Measurements from ENCODE around the gene ADGRE2.
"Not testable (repeated sequence)": the region's sequence is repeated elsewhere in the genome, so short reads cannot be mapped to it uniquely, and the experiment has no call there.

ADGRE2 gene

GRCh38 chr19:14804765-14805164 lies 26.4 kb upstream of the ADGRE2 start:
- DNase-seq (ENCODE audit: low spot score), result no peak
- TF ChIP-seq CTCF (IDR thresholded peaks at IDR 0.05; ENCODE audit: extremely low read depth, missing control alignments), result no peak

DNA sequence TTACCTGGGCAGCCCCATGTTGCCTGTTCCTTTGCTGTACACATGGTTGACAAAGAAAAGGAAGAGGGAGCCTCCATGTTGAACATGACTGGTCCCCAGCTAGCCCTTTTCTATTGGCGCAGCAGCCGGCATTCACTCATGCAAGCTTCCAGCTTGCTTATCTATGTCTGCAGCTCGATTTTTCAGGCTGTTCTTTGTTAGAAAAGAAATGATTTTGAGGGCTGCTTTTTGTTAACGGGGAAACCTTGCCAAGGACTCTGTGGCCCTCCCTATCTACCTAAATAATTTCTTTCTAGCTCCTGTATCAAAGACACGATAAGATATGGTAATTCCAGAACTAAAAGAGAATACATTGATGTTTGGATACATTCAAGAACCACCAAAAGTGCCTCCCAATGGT lies 20.4 kb upstream of the ADGRE2 start:
- no peak for DNase-seq (ENCODE audit: low spot score)
- TF ChIP-seq CTCF (IDR thresholded peaks at IDR 0.05; ENCODE audit: extremely low read depth, missing control alignments), result no peak

DNA sequence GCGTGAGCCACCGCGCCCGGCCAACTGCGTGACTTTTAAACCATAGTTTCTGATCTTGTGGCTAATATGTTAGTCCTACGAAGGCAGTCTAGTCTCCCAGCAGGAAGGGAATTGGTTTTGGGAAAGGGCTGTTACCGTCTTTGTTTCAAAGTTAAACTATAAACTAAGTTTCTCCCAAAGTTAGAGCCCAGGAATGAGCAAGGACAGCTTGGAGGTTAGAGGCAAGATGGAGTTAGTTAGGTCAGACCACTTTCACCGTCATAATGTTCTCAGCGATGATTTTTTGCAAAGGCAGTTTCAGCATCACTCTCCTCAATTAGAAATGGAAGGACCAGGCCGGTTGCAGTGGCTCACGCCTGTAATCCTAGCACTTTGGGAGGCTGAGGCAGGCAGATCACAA lies 17.7 kb upstream of the ADGRE2 start:
- DNase-seq (ENCODE audit: low spot score), result no peak
- no peak for TF ChIP-seq CTCF (IDR thresholded peaks at IDR 0.05; ENCODE audit: extremely low read depth, missing control alignments)

DNA sequence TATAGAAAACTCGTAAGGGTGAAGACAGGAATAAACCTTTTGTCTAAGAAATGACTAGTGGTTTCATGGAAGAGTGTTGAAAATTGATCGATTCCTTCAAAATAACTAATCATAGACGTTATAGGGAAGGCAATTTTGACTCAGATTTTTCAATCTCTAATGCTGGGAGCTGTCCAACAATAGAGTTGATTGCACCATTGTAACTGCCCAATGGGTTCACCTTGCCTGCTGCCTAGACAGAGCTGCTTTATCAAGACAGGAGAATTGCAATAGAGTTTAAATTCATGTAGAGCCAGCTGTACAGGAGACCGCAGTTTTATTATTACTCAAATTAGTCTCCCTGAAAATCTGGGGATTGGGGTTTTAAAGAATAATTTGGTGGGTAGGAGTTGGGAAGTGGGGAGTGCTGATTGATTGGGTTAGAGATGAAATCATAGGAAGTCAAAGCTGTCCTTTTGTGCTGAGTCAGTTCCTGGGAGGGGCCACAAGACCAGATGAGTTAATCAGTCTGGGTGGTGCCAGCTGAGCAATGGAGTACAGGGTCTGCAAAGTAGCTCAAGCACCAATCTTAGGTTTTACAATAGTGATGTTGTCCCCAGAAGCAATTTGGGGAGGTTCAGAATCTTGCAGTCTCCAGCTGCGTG lies 16.8 kb upstream of the ADGRE2 start:
- TF ChIP-seq CTCF (IDR thresholded peaks at IDR 0.05; ENCODE audit: extremely low read depth, missing control alignments), result no peak
- no peak for DNase-seq (ENCODE audit: low spot score)

GRCh38 chr19:14792250-14792649 lies 13.9 kb upstream of the ADGRE2 start:
- DNase-seq (ENCODE audit: low spot score), result not testable (repeated sequence)

DNA sequence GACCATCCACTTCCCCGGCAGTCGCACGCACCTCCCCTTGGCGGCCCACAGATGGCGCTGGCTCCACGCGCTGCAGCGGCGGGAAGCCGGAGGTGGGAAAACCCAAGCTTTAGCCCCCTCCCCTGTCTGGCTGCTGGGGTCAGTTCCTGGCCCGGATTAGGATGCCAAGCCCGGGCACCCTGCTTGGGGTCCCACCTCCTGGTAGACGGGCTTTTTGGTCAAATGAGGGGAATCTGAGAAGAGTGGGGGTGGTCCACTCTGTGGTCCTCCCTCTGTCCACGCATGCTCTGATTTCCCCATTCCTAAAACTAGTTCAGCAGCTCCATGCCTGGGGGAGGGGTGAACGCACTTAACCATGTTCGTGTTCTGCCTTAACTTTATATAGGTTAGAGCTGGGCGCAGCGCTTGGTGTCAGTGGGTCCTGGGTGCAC lies 8.1 kb upstream of the ADGRE2 start:
- DNase-seq (ENCODE audit: low spot score), result peak; percentile 56
- peak; percentile 83 for TF ChIP-seq CTCF (IDR thresholded peaks at IDR 0.05; ENCODE audit: extremely low read depth, missing control alignments)

DNA sequence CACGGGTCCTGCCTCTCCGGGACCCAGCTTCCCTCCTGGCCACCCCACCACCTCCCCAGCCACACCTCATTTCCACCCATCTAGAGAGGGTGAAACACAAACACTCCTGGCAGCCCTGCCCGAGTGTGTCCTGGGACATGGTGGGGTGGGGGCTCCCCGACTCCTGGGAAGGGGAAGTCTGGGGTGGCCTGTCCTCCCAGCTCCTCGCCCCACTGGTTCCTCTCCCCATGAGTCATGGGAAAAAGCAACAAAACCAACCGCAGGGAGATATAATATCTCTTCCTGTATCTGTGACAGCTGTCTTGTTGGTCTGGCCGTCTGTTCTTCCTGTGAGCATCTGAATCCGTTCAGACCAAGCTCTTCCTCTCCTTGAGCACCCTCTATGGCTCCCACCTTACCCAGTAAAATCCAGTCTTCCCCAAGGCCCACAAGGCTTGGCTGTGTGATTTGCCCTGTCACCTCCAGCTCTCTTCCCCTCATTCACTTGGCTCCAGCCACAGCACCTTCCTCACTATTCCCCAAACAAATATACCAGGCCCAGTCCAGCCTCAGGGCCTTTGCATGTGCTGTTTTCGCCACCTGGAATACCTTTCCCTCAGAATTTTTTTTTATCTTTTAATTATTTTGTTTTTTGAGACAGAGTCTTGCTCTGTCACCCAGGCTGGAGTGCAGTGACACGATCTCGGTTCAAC lies 6.9 kb upstream of the ADGRE2 start:
- DNase-seq (ENCODE audit: low spot score), result peak; percentile 33

- DNase-seq (ENCODE audit: low spot score), result peak; percentile 58
Observed at GRCh38 chr19:14784730-14785101, 6.4 kb upstream of the ADGRE2 start.

- not testable (repeated sequence) for DNase-seq (ENCODE audit: low spot score)
Observed at GRCh38 chr19:14783410-14783998, 5.1 kb upstream of the ADGRE2 start.

Data from GM20000 (cell line).